Dendritic cell treated with granulocyte-macrophage colony-stimulating factor and Interleukin-4, amounts not matched to agents 40 ng/mL and 50 ng/mL, for 4 days (primary cell): ENCODE measurements around the gene RFXANK.

Source experiments
- H3K27ac Mint-ChIP-seq: one replicate; pipeline ENCODE4 v1.8.0; 2022; ENCODE audit warnings: mild to moderate bottlenecking, mixed read lengths
- H3K27me3 Mint-ChIP-seq: one replicate; pipeline ENCODE4 v1.8.0; 2022; ENCODE audit warnings: mild to moderate bottlenecking, mixed read lengths
- H3K36me3 Mint-ChIP-seq: one replicate; pipeline ENCODE4 v1.8.0; 2022; ENCODE audit warnings: low read depth, mixed read lengths
- H3K4me1 Mint-ChIP-seq: one replicate; pipeline ENCODE4 v1.8.0; 2022; ENCODE audit warnings: low read depth, mixed read lengths
- H3K4me3 Mint-ChIP-seq: one replicate; pipeline ENCODE4 v1.8.0; 2022; ENCODE audit warnings: mild to moderate bottlenecking, moderate library complexity, mixed read lengths
- H3K9me3 Mint-ChIP-seq: one replicate; pipeline ENCODE4 v1.8.0; 2022; ENCODE audit warnings: mixed read lengths
- intact Hi-C: fragments of 100-400 bp; cut with micrococcal nuclease; formaldehyde crosslinking; loops from one replicate; pipeline ENCODE4 v1.15.0; 2022

The RFXANK gene

GRCh38 chr19:19240476-19240875 is 48.4 kb downstream of the RFXANK start:
- intact Hi-C loops = no loop called here
- Mint-ChIP-seq H3K36me3 (no peaks in the 10 kb centered on the region), H3K4me3 (no peak overlapping the region), H3K27me3 (peaks cover 11% of the 10 kb centered on the region), H3K27ac (no peak overlapping the region), H3K4me1 (no peaks in the 10 kb centered on the region), H3K9me3 (peaks cover 9% of the 10 kb centered on the region)

- no peak overlapping the region for H3K4me3 Mint-ChIP-seq
- no peaks in the 10 kb centered on the region for H3K9me3 Mint-ChIP-seq
- intact Hi-C loops = no loop called here
- H3K4me1 Mint-ChIP-seq = no peaks in the 10 kb centered on the region
- no peaks in the 10 kb centered on the region for H3K36me3 Mint-ChIP-seq
- peaks cover 22% of the 10 kb centered on the region for H3K27me3 Mint-ChIP-seq
- H3K27ac Mint-ChIP-seq = no peak overlapping the region
These were observed 58.2 kb downstream of the RFXANK start for GRCh38 chr19:19250196-19250801.
